Colonic mucosa (tissue), 4 donors: ENCODE data around the gene KLK7. TPM values are rescaled to one million over a fixed set of nuclear protein-coding genes. Genes with fewer than 3 reads are reported as not detected.

ENCODE experiments used
- DNase-seq: peaks from one replicate; pipeline ENCODE4 v3.0.0-alpha.2; 2020
- H3K27ac ChIP-seq: fragments of 200-600 bp; one replicate; pipeline ENCODE4 v1.8.0; 2021
- H3K27me3 ChIP-seq: fragments of 200-600 bp; one replicate; pipeline ENCODE4 v1.8.0; 2021
- H3K36me3 ChIP-seq: fragments of 200-600 bp; one replicate; pipeline ENCODE4 v1.8.0; 2021
- H3K4me1 ChIP-seq: fragments of 200-600 bp; one replicate; pipeline ENCODE4 v1.8.0; 2021; ENCODE audit warnings: mild to moderate bottlenecking
- H3K4me3 ChIP-seq: fragments of 200-600 bp; one replicate; pipeline ENCODE4 v1.8.0; 2021
- H3K9ac ChIP-seq, 2 donors: one replicate each; pipeline ENCODE4 v1.7.0; 2013; ENCODE audit warnings: control low read depth in 2 of 2, low read depth in 2 of 2, low read length in 2 of 2
- H3K9me3 ChIP-seq: fragments of 200-600 bp; one replicate; pipeline ENCODE4 v1.8.0; 2021
- intact Hi-C: fragments of 100-400 bp; cut with DNase I; formaldehyde crosslinking; loops from one replicate; pipeline ENCODE4 v1.14.1; 2022
- total RNA-seq, 2 donors: library from RNA; stranded (reverse); fragmentation: NEBNext Ultra II Directional in 1 of 2; extraction: Animal tissue kit (Norgen Biotek cat#: 25700) in 1 of 2; gene quantifications; one replicate each; pipeline ENCODE4 v1.2.1, GENCODE V29; 2021
- TF ChIP-seq, protein P1 (sequence below): fragments of 200-600 bp; IDR thresholded peaks from one replicate; pipeline ENCODE4 v1.8.0; 2022; ENCODE audit warnings: antibody characterized with exemption, mild to moderate bottlenecking
- donor health status: healthy.
- donor health status: DM: no; HTN: no; CAD: no.
- donor health status: DM: no; HTN: no; CAD: no.

Gene KLK7
- total RNA-seq, 2 donors from 2014 or later = not detected

DNA sequence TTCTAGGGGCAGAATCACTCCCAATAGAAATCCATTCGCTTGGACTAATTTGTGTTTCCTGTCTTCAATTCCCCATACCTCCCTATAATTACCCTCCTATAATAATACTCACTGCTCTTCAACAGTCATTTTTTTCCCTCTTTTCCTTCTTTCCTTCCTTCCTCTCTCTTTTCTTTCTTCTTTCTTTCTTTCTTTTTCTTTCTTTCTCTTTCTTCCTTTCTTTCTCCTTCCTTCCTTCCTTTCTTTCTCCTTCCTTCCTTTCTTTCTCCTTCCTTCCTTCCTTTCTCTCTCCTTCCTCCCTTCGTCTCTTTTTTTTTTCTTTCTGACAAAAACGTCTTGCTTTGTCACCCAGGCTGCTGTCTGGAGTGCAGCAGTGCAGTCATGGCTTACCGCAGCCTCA, 38.9 kb downstream of the KLK7 start:
- TF ChIP-seq, protein P1, sequence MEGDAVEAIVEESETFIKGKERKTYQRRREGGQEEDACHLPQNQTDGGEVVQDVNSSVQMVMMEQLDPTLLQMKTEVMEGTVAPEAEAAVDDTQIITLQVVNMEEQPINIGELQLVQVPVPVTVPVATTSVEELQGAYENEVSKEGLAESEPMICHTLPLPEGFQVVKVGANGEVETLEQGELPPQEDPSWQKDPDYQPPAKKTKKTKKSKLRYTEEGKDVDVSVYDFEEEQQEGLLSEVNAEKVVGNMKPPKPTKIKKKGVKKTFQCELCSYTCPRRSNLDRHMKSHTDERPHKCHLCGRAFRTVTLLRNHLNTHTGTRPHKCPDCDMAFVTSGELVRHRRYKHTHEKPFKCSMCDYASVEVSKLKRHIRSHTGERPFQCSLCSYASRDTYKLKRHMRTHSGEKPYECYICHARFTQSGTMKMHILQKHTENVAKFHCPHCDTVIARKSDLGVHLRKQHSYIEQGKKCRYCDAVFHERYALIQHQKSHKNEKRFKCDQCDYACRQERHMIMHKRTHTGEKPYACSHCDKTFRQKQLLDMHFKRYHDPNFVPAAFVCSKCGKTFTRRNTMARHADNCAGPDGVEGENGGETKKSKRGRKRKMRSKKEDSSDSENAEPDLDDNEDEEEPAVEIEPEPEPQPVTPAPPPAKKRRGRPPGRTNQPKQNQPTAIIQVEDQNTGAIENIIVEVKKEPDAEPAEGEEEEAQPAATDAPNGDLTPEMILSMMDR = no peak
- H3K36me3 ChIP-seq = no peaks in the 10 kb centered on the region
- no peaks in the 10 kb centered on the region for H3K9me3 ChIP-seq
- H3K27ac ChIP-seq = no peak overlapping the region
- no peak overlapping the region for H3K9ac ChIP-seq
- intact Hi-C loops = no loop called here
- H3K4me3 ChIP-seq = no peak overlapping the region
- no peaks in the 10 kb centered on the region for H3K27me3 ChIP-seq
- no peaks in the 10 kb centered on the region for H3K4me1 ChIP-seq
- DNase-seq = no peak

DNA sequence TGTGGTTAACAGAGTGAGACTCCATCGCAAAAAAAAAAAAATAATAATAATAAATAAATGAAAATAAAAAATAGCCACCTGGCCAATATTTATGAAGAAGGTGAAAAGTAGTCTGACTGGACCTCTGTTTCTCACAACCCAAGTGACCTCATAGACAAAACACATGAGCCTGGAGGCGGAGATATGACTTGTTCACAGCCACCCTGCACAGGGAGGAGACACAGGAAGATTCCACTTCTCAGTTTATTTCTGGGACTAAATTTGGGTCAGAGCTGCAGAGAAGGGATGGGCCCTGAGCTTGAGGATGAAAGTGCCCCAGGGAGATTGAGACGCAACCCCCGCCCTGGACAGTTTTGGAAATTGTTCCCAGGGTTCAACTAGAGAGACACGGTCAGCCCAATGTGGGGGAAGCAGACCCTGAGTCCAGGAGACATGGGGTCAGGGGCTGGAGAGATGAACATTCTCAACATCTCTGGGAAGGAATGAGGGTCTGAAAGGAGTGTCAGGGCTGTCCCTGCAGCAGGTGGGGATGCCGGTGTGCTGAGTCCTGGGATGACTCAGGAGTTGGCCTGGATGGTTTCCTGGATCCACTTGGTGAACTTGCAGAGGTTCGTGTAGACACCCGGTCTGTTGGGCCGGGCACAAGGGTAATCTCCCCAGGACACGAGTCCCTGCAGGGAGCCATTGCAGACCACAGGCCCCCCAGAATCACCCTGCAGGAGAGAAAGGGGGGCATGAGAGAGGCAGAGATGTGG, 40.5 kb downstream of the KLK7 start:
- TF ChIP-seq, protein P1 = no peak
- Histone ChIP-seq H3K9me3 (no peaks in the 10 kb centered on the region), H3K27me3 (no peaks in the 10 kb centered on the region), H3K36me3 (no peaks in the 10 kb centered on the region), H3K4me1 (no peaks in the 10 kb centered on the region), H3K9ac (no peak overlapping the region), H3K27ac (no peak overlapping the region), H3K4me3 (no peak overlapping the region)
- intact Hi-C loops = no loop called here
- no peak for DNase-seq

DNA sequence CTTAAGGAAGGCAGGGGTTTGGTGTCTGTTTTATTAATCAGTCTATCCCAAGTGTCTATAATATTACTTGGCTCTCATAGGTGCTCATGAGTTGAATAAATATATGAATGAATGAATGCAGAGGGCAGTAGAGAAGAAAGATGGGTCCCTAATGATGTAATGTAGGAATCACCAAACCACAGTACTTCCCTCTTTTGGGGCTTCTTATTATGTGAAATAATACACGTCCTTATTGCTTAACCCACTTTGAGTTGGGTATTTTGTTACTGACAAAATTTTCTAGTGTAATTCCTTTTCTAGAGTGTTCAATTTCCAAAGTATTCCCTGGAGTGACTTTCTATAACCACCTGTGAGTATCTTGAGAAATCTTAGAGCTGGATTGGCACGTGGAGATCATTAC, 44.1 kb downstream of the KLK7 start:
- no peak overlapping the region for H3K9ac ChIP-seq
- H3K27ac ChIP-seq = no peak overlapping the region
- intact Hi-C loops = no loop called here
- H3K36me3 ChIP-seq = no peaks in the 10 kb centered on the region
- DNase-seq = no peak
- no peaks in the 10 kb centered on the region for H3K4me1 ChIP-seq
- H3K9me3 ChIP-seq = no peaks in the 10 kb centered on the region
- H3K4me3 ChIP-seq = no peak overlapping the region
- no peaks in the 10 kb centered on the region for H3K27me3 ChIP-seq
- TF ChIP-seq, protein P1 = no peak

DNA sequence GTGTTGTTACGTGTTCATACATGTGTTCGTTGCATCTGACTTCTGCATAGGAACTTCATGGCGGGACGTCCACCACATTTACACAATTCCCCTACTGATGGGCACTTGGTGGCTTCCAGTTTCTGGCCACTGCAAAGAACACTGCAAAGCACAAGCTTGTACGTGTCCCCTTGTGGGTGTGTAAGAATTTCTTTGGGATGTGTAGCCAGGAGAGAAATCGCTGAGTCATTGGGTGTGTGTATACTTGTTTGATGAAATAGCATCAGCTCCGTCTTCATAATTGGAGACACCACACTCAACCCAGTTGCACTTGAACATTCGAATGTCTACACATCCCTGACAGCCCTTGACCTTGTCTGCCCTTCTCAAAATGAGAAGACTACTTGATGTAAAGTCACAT, 50.1 kb downstream of the KLK7 start:
- TF ChIP-seq, protein P1 = no peak
- no peaks in the 10 kb centered on the region for H3K27me3 ChIP-seq
- no peak for DNase-seq
- no peaks in the 10 kb centered on the region for H3K9me3 ChIP-seq
- intact Hi-C loops = loop anchor here (5.0 kb wide), 1 partner anchor 164 kb away; no protein-coding TSS in a partner anchor
- H3K9ac ChIP-seq = no peak overlapping the region
- H3K27ac ChIP-seq = no peak overlapping the region
- no peaks in the 10 kb centered on the region for H3K4me1 ChIP-seq
- no peaks in the 10 kb centered on the region for H3K36me3 ChIP-seq
- H3K4me3 ChIP-seq = no peak overlapping the region

DNA sequence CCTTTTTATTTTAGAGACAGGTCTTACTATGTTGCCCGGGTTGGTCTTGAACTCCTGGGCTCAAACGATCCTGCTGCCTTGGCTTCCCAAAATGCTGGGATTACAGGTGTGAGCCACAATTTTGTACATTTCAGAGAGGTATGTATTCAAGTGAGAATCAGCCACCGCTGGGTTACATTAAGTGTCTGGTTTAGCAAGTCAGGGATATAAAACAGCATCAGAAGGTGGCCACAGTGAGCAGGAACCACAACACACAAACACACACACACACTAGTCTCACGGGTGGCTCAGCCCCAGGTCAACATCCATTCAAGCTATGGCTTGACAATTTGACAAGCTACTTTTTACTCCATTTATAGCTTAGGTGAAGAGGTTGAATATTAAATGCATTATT, 51.0 kb downstream of the KLK7 start:
- H3K4me1 ChIP-seq = no peaks in the 10 kb centered on the region
- H3K27ac ChIP-seq = no peak overlapping the region
- H3K27me3 ChIP-seq = no peaks in the 10 kb centered on the region
- DNase-seq = no peak
- no peaks in the 10 kb centered on the region for H3K36me3 ChIP-seq
- H3K9ac ChIP-seq = no peak overlapping the region
- intact Hi-C loops = loop anchor here (5.0 kb wide), 1 partner anchor 165 kb away; no protein-coding TSS in a partner anchor
- TF ChIP-seq, protein P1 = no peak
- no peak overlapping the region for H3K4me3 ChIP-seq
- no peaks in the 10 kb centered on the region for H3K9me3 ChIP-seq
